ENCODE data around the gene PPIL1.
A peak's percentile ranks its signal among the peaks of the same experiment; 100 is the strongest.

Gene PPIL1

DNA sequence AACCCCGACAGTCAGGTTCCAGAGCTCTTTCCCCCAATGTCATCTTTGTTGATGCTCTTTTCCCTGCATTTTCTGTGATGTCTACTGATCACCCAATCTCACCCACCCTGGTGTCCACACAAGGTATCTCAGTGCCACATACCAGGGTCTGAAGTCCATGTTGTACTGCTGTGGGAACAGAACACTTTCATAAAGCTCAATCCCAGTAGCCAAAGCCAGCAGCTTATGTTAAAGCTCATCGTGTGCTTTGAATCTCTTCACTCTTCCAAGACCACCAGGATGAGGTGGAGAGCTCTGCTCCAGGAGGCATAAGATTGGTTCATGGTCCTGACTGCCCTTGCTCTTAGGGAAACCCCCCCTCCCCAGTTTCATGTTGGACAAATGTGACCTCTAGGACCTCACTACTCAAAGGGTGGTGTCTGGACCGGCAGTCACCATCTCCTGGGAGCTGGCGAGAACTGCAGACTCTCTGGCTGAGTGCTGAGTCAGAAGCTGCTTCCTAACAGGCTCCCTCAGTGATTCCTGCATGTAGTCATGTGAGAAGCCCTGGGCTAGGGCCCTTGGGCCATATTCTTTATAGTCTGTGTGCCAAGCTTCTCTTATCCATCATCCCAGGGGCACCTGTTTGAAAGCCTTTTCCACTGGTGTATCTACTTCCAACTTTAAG, 22.0 kb downstream of the PPIL1 start:
- no peak for DNase-seq

DNA sequence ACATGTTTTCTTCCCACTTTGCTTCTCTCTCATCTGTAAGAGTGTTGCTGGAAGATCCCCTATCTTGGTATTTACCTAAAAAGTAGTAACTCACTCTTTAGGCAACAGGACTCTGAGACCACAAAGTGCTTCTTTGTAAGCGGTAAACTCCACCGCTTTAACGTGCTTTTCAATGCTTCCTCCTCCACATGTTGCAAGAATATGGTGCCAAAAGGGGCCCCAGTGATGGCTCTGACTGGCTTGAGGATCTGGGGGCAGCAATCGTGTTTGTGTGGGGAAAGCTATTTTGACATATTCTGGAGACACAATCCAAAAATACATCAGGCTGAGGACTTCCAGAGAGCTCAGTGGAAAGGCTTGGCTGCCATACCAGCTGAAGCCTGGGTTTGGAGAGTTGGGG, 23.0 kb downstream of the PPIL1 start:
- DNase-seq = no peak

- no peak for DNase-seq
These were observed 23.4 kb downstream of the PPIL1 start for GRCh38 chr6:36851149-36851614.

GRCh38 chr6:36850021-36850420, 24.6 kb downstream of the PPIL1 start:
- no peak for DNase-seq

DNA sequence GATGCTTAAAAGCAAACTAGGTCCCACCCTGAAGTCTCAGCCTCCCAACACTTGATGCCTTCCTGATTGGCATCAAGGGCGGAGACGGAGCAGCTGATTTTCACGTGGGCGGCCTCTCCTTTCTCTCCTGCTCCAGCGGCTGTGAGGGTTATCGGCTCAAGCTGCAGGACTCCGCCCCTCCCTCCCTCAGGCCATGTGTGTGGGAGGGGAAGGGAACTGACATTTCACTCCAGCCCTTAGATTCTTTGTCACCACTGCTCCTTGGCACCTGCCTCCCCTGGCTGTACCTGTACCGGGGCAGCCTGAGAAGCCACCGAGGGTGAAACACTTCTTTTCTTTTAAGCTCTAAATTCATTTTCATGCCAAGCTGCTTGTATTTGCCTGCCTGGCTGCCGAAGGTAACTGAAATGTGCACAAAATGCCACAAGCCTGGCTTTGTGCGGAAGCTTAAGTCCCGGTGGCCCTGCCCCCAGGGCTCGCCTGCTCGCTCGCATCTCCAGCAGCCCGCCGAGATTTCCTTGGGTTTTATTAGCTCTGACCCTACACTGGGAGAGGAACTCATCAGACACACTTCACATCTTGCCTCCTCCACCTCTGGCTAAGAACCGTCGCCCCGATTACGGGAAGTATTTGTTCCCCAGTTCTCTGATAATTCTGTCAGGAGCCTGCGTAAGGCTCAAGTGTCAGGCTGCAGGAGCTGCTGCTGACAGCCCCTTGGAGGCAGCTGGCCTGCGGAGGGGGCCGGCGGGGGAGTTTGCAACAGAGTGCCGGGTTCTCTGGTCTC, 25.8 kb downstream of the PPIL1 start:
- DNase-seq = peak; percentile 65

- DNase-seq = no peak
These were observed 26.6 kb downstream of the PPIL1 start for GRCh38 chr6:36847991-36848390.

DNA sequence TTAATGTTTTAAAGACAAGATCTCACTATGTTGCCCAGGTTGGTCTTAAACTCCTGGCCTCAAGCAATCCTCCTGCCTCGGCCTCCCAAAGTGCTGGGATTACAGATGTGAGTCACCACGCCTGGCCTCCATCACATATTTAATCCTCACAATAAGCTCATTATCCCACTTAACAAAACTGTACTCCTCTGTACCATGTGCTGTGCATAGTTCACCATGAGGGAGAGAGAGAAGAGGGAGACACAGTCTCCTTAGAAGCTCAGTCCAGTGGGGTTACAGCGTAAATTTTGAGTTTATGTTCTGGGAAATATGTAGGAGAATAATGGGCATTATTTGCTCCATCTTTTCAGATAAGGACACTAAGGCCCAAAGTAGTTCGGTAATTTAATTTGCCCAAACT, 27.5 kb downstream of the PPIL1 start:
- no peak for DNase-seq

DNA sequence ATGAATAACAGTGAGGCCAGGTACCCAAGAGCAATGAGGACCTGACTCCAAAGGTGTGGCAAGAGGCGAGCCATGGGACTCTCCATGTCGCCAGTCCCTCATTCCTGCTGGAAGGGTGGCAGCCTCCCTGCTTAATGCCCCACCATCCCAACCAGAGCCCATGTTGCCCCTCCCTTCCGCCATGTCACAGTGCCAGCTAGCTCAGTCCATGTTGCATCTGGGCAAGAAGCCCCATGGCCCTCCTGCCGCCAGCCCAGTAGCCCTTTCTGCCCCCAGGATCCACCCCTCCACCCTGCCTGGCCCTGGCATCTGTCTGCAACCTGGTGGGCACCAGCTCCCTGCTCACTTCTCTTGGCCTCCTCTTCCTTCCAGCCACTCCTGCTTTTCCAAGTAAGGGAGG, 29.4 kb downstream of the PPIL1 start:
- DNase-seq = no peak

GRCh38 chr6:36844232-36845170, 30.1 kb downstream of the PPIL1 start:
- no peak for DNase-seq

DNA sequence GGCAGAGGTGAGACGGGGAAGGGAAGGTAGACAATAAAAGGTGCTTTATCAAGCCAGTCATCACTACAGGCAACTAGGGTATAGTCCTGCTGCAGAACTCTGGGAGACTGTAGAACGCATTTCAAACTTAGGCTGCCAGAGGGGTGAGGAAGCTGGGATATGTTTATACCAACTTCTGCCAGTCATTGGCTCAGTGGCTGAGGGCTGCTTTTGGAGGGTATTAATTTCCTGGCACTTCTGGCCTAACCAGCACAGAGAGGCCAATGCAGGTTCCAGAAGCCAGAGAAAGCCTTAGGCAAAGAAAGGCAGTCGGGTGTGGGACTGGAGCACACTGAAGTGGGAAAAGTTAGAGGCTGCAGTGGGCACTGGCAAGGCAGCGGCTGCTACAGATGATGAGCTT, 31.4 kb downstream of the PPIL1 start:
- no peak for DNase-seq

DNA sequence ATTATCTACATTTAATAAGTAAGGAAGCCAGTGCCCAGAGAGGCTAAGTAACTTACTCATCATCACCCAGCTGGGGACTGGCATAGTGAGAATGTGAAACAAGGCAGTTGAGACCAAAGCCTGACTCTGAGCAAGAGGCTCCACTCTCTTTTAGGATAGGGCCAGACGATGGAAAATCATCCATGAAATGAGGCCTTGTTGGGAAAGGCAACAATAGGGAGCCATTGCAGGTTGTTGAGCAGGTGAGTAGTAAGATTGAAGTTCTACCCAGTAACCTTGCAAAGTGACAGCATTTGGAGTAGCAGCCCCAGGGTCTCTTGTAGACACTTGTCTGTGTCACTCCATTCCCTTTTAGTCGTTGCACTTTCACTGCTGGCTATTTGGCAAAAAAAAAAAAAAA, 32.8 kb downstream of the PPIL1 start:
- DNase-seq = no peak

- DNase-seq = no peak
These were observed 33.9 kb downstream of the PPIL1 start for GRCh38 chr6:36840432-36841403.

- no peak for DNase-seq
These were observed 34.7 kb downstream of the PPIL1 start for GRCh38 chr6:36839749-36840431.

DNA sequence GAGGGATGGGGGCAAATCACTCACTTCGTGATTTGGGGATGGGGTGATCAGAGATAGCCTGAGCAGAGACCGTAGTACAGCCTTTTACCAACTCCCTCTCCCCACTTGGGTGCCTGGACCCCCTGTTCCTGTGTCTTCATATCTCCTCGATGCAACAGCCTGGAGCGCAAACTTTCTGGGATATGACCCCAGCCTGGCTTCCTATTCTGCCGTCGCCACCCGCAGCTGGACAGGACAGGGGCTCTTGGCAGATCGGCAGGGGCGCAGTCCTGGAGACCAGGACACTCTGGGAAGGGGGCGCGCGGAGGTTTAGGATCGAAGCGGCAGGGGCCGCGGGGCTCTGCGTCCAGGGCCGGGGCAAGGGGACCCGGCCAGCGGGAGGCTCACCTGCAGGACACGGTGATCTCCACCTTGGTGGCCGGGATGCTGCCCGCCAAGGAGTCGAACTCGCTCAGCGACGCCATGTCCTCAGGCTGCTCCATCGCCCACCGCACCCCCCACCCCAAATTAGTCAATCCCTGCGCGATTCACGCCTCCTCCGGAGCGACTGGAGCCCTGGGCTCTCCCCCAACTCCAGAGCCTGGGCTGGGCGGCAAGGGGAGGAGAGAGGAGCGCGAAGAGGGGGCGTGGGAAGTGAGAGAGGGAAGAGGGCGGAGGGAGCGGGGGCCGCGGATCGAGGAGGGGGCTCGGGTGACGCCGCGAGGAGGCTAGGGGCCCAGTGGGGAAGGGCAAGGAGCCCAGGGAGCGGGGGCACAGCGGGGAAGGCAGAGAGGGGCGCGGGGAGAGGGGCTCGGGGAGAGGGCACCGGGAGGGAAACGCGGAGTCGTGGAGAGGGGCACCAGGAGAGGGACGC, 35.5 kb downstream of the PPIL1 start, which contains the start of gene CPNE5:
TSS of gene CPNE5 (minus strand) at position 549 of the 853 bp plus-strand sequence. CDS start at position 482, 67 bp downstream.
- no peak for DNase-seq

DNA sequence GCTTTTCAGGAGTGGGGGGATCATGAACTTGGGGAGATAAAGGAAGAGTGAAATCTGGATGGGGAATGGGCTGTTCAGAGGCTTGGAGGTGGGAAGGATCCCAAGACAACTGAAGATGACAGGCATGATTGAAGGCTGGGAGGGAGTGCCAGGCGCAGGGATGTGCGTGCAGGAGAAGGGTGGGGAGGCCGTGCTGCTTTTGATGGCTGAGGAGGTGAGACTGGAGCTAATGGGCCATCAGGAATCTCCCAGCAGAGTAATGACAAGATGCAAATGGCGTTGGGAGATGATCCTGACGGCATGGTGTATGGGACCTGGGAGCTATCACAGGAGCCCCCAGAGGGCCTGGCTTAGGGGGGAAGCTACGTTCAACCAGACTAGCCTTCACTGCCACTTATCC, 36.9 kb downstream of the PPIL1 start:
- DNase-seq = no peak

DNA sequence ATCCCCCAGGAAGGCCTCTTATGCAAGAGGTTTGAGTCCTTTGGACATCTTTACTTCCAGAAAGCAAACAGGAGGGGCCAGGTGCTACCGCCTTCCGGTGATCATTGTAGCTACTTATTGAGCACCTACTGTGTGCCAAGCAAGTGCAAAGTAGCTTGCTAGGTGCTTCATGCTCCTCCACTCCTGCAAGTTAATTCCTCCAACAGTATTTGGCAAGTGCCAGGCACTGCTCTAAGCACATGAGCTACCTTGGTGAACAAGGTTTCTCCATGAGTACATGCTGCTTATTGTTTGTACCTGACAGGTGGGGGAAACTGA, 37.6 kb downstream of the PPIL1 start:
- DNase-seq = no peak

GRCh38 chr6:36836111-36837021, 38.2 kb downstream of the PPIL1 start:
- DNase-seq = no peak

DNA sequence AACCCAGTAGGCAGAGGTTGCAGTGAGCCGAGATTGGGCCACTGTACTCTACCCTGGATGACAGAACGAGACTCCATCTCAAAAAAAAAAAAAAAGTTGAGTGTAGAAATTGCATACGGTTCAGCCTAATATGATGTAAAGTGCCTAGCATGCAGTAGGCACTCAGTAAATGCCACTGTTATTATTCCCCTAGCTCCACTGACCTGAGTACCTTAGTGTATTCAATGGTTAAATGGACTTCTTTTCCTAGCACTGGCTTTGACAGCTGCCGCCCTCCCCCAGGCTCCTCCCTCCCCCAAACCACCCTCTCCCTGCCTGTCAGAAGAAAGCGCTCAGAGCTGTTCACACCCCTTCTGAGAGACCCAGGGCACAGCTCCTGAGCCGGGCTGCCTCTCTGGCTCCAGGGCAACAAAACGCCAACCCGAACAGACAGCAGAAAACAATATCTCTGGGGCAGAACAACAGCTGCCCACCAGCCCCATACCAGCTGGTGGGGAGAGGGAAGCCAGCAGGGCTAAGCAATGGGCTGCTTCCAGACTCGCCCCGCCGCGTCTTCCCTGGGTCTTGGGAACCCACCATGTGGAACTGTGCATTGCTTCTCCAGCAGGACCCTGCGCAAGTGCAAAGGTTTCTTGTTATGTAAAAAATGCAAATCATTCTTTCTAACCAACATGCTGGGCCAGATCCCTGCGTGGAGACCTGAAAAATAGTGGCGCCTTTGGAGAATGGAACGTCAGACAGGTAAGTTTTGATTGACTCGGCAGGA, 39.8 kb downstream of the PPIL1 start:
- DNase-seq = peak; percentile 75

All from NCI-H526 treated with DMSO at 0.1 percent for 48 hours (cell line).